ENCODE results near the gene RAP2C.

Gene RAP2C

GRCh38 chrX:132219343-132219768, at the start of gene RAP2C:
Gene RAP2C (minus strand): TSS chrX:132219447. CDS start chrX:132217268, 2,179 bp downstream.
- H3K4me1 ChIP-seq (ENCODE audit: control insufficient read depth, insufficient read depth, low read length) = peaks cover 3% of the 10 kb centered on the region; the same call in 1 of the 2 replicates
- CTCF ChIA-PET = interaction anchor here (0.5 to 5.2 kb wide), 20 partner anchors 11 to 757 kb away, joined by 3 to 34 read pairs (median 4); partner anchors contain the start of gene STK26
- peak within 1 kb of the TSS; percentile 70 for H3K4me3 ChIP-seq (ENCODE audit: low read depth, low read length)
- POLR2A ChIA-PET = interaction anchor here (1.1 kb wide), 1 partner anchor 127 kb away, joined by 3 read pairs; no protein-coding TSS in a partner anchor
- peak within 1 kb of the TSS; percentile 95 for H3K27ac ChIP-seq (ENCODE audit: extremely low read depth, low read depth, low read length)
- no peaks in the 10 kb centered on the region for H3K9me3 ChIP-seq (ENCODE audit: control insufficient read depth, insufficient read depth, low read depth, low read length)
- no peak for TF ChIP-seq MZF1 (tag by site-specific recombination; IDR thresholded peaks at IDR 0.05; ENCODE audit: borderline replicate concordance)
- TF ChIP-seq ZNF585B (tag by site-specific recombination; IDR thresholded peaks at IDR 0.05) = no peak
- no peak for TF ChIP-seq OSR2 (tag by site-specific recombination; IDR thresholded peaks at IDR 0.05)
- TF ChIP-seq ZNF610 (tag by site-specific recombination; IDR thresholded peaks at IDR 0.05; ENCODE audit: borderline replicate concordance) = no peak
- TF ChIP-seq ZNF560 (tag by site-specific recombination; IDR thresholded peaks at IDR 0.05; ENCODE audit: borderline replicate concordance) = no peak
- TF ChIP-seq ZBTB17 (tag by site-specific recombination; IDR thresholded peaks at IDR 0.05) = peak; percentile 56; the same call in 1 of the 2 replicates
- TF ChIP-seq ZNF785 (tag by site-specific recombination; IDR thresholded peaks at IDR 0.05) = no peak
- TF ChIP-seq FEZF1 (tag by site-specific recombination; IDR thresholded peaks at IDR 0.05) = peak; percentile 94
- TF ChIP-seq KLF8 (tag by site-specific recombination; IDR thresholded peaks at IDR 0.05) = no peak
- TF ChIP-seq HIC1 (tag by site-specific recombination; IDR thresholded peaks at IDR 0.05) = 0 out of 2 replicates have a peak, but pooled peaks have one; percentile 39
- no peak for TF ChIP-seq RBAK (tag by site-specific recombination; IDR thresholded peaks at IDR 0.05)
- TF ChIP-seq CTCF (tag by site-specific recombination; IDR thresholded peaks at IDR 0.05) = peak; percentile 78
- TF ChIP-seq GLI2 (tag by site-specific recombination; IDR thresholded peaks at IDR 0.05; ENCODE audit: borderline replicate concordance, low read depth) = no peak
- no peak for TF ChIP-seq ZNF324 (tag by site-specific recombination; IDR thresholded peaks at IDR 0.05)
- TF ChIP-seq TSHZ1 (tag by site-specific recombination; IDR thresholded peaks at IDR 0.05; ENCODE audit: borderline replicate concordance) = no peak
- peak; percentile 29; the same call in 1 of the 2 replicates for TF ChIP-seq ZBTB20 (tag by site-specific recombination; IDR thresholded peaks at IDR 0.05)
- peak; percentile 44; the same call in 1 of the 2 replicates for TF ChIP-seq ZBTB6 (tag by site-specific recombination; IDR thresholded peaks at IDR 0.05)
- TF ChIP-seq INSM2 (tag by site-specific recombination; IDR thresholded peaks at IDR 0.05) = no peak
- TF ChIP-seq SCRT2 (tag by site-specific recombination; IDR thresholded peaks at IDR 0.05) = peak; percentile 97
- TF ChIP-seq ZNF223 (tag by site-specific recombination; IDR thresholded peaks at IDR 0.05) = no peak
- peak; percentile 61; the same call in 1 of the 2 replicates for TF ChIP-seq ZNF660 (tag by site-specific recombination; IDR thresholded peaks at IDR 0.05)
- TF ChIP-seq PRDM1 (tag by site-specific recombination; IDR thresholded peaks at IDR 0.05) = peak; percentile 86
- no peak for TF ChIP-seq ZNF747 (tag by site-specific recombination; IDR thresholded peaks at IDR 0.05)
- no peak for TF ChIP-seq ZNF571 (tag by site-specific recombination; IDR thresholded peaks at IDR 0.05)
- TF ChIP-seq SCRT1 (tag by site-specific recombination; IDR thresholded peaks at IDR 0.05; ENCODE audit: borderline replicate concordance) = peak; percentile 77; the same call in 1 of the 2 replicates
- TF ChIP-seq ZNF335 (tag by site-specific recombination; conservative IDR thresholded peaks at IDR 0.05) = 0 out of 2 replicates have a peak, but pooled peaks have one; percentile 13
- TF ChIP-seq ZNF692 (tag by site-specific recombination; IDR thresholded peaks at IDR 0.05) = 0 out of 2 replicates have a peak, but pooled peaks have one; percentile 31
- peaks cover 0 to 4% of the 10 kb centered on the region in 2 experiments; a peak in 2 of 3 replicates for H3K36me3 ChIP-seq (ENCODE audit: control insufficient read depth in 2 of 2, insufficient read depth in 1 of 2, low read length in 2 of 2)

Data from HEK293 (cell line).